Panc1 (cell line): Measurements from ENCODE around the gene TLK1. TPM values are rescaled to one million over a fixed set of nuclear protein-coding genes. Genes with fewer than 3 reads are reported as not detected.

Source experiments
- ATAC-seq: fragments of 200-7000 bp; cut with Tn5 transposase; 2 replicates; pipeline ENCODE4 v1.9.1; 2020; ENCODE audit warnings: mild to moderate bottlenecking, moderate library complexity
- BruUV-seq: library from RNA; stranded (reverse); fragments of 400-500 nt; replicated peaks from 2 replicates; lab custom pipeline; 2021; lab: Mats Ljungman, UMichigan
- CTCF ChIA-PET: fragments of 300-600 bp; sonication (Branson Sonifier 250); formaldehyde crosslinking; loops from one replicate; lab custom pipeline; 2022; ENCODE audit warnings: antibody characterized with exemption; lab: Charles Lee
- POLR2A ChIA-PET: fragments of 300-600 bp; sonication (Branson Sonifier 250); formaldehyde crosslinking; loops from one replicate; lab custom pipeline; 2022; ENCODE audit warnings: antibody characterized with exemption; lab: Charles Lee
- DNase-seq: peaks from one replicate; pipeline ENCODE4 v3.0.0-alpha.2; 2010; ENCODE audit warnings: low read depth, low spot score
- H3K27ac ChIP-seq: 2 replicates; pipeline ENCODE4 v1.5.1; 2011; ENCODE audit warnings: mild to moderate bottlenecking, low read length, inconsistent platforms
- H3K27me3 ChIP-seq: fragments of 200-500 bp; sonication (Bioruptor generic); 2 replicates; pipeline ENCODE4 v1.6.0; 2014; ENCODE audit warnings: low read length, inconsistent platforms; ENCODE audit not compliant: control insufficient read depth, insufficient read depth
- H3K36me3 ChIP-seq: fragments of 200-500 bp; sonication (Bioruptor generic); 2 replicates; pipeline ENCODE4 v1.5.1; 2014; ENCODE audit warnings: inconsistent platforms, mild to moderate bottlenecking, low read length, moderate library complexity; ENCODE audit not compliant: control insufficient read depth, insufficient read depth
- H3K4me1 ChIP-seq: 2 replicates; pipeline ENCODE4 v1.5.1; 2011; ENCODE audit warnings: inconsistent platforms, mild to moderate bottlenecking, low read length, moderate library complexity; ENCODE audit not compliant: control insufficient read depth, insufficient read depth
- H3K4me3 ChIP-seq, 2 experiments: 2 replicates each; pipeline ENCODE4 v1.5.1; 2011 to 2012; ENCODE audit warnings: low read depth in 2 of 2, low read length in 2 of 2, mild to moderate bottlenecking in 2 of 2, inconsistent platforms in 1 of 2, moderate library complexity in 1 of 2
- H3K9me3 ChIP-seq: fragments of 200-500 bp; sonication (Bioruptor generic); 2 replicates; pipeline ENCODE4 v1.5.1; 2014; ENCODE audit warnings: low read depth, mild to moderate bottlenecking, inconsistent platforms, low read length, moderate library complexity; ENCODE audit not compliant: control insufficient read depth, insufficient read depth
- POLR2AphosphoS5 ChIP-seq: IDR thresholded peaks from 2 replicates; pipeline ENCODE4 v1.6.1; 2012; ENCODE audit warnings: mild to moderate bottlenecking, low read depth, low read length, moderate library complexity
- REST ChIP-seq, 2 experiments: IDR thresholded peaks; 2 replicates each; pipeline ENCODE4 v1.6.1; 2011 to 2012; ENCODE audit warnings: low read depth in 2 of 2, control low read depth in 1 of 2, low read length in 1 of 2, mild to moderate bottlenecking in 1 of 2, moderate library complexity in 1 of 2; ENCODE audit not compliant: insufficient read depth in 1 of 2
- SIN3A ChIP-seq: IDR thresholded peaks from 2 replicates; pipeline ENCODE4 v1.6.1; 2012; ENCODE audit warnings: low read depth, mild to moderate bottlenecking, low read length, moderate library complexity, borderline replicate concordance; ENCODE audit not compliant: insufficient read depth
- TCF7L2 ChIP-seq: IDR thresholded peaks from 2 replicates; pipeline ENCODE4 v1.6.1; 2011; ENCODE audit warnings: mild to moderate bottlenecking, low read depth, low read length, inconsistent platforms
- in situ Hi-C: cut with HindIII; loops from 2 replicates; pipeline ENCODE4 v1.10.0; 2016; ENCODE audit warnings: low sequenced_read_pairs, low pct_unique_long_range_greater_than_20kb
- intact Hi-C: fragments of 100-400 bp; cut with micrococcal nuclease; formaldehyde crosslinking; loops from one replicate; pipeline ENCODE4 v1.10.0; 2022; ENCODE audit not compliant: unreplicated experiment
- total RNA-seq: library from RNA; stranded (reverse); gene quantifications from one replicate; pipeline ENCODE4 v1.2.1, GENCODE V29; 2021; ENCODE audit not compliant: unreplicated experiment
- TF ChIP-seq, protein P1 (sequence below): fragments of 450-650 bp; IDR thresholded peaks from 2 replicates; pipeline ENCODE4 v1.5.1; 2017; ENCODE audit warnings: mild to moderate bottlenecking

The TLK1 gene
- total RNA-seq, 1 experiment from 2014 or later: 92.9 TPM

DNA sequence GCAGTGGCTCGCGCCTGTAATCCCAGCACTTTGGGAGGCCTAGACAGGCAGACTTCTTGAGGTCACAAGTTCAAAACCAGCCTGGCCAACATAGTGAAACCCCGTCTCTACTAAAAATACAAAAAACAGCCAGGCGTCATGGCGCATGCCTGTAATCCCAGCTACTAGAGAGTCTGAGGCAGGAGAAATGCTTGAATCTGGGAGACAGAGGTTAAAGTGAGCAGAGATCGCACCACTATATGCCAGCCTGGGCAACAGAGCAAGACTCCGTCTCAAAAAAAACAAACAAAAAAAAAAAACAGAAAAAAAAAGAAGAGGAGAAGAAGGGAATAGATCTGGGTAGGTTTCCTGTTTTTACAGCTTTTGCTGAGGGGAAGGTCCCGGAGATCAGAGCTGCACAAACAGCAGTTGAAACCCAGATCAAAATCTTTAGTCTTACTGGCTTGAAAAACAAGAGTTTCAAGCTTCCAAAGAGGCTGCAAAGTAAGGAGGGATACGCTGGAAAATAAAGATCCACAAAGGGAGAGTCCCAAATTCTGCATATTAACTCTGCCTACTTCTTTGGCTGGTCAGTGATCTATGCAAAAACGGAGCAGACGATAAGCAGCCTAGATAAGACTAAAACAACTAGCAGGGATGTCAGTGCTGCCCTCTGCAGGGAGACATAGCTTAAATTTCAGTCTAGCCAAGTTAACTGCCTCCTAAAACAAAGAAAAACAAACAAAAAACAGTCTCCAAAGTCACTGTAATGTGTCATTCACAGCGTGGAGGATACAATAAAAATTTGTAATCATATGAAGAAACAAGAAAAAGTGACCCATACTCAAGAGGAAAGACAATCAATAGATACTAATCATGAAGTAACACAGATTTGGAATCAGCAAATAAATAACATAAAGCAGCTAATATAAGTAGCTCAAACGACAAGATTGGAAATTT lies 74.1 kb downstream of the TLK1 start:
- CTCF ChIA-PET: interaction anchor here (0.6 to 0.7 kb wide), 2 partner anchors 119 to 196 kb away, joined by 3 read pairs; no protein-coding TSS in a partner anchor
- H3K36me3 ChIP-seq: no peaks in the 10 kb centered on the region; the same call in 1 of the 2 replicates
- DNase-seq (peak; percentile 13), ATAC-seq (peak; percentile 80; the same call in 1 of the 2 replicates)
- peaks cover 15% of the 10 kb centered on the region; the same call in 1 of the 2 replicates for H3K4me1 ChIP-seq
- no peak overlapping the region for H3K27ac ChIP-seq
- H3K27me3 ChIP-seq: no peaks in the 10 kb centered on the region
- intact Hi-C loops: no loop called here
- H3K4me3 ChIP-seq: no peak overlapping the region
- no TSS peak for BruUV-seq
- H3K9me3 ChIP-seq: no peaks in the 10 kb centered on the region
- in situ Hi-C loops: no loop called here
- POLR2A ChIA-PET: interaction anchor here (0.6 kb wide), 1 partner anchor 92 kb away, joined by 4 read pairs; no protein-coding TSS in a partner anchor
- no peak for TF ChIP-seq POLR2AphosphoS5
- TF ChIP-seq, protein P1, sequence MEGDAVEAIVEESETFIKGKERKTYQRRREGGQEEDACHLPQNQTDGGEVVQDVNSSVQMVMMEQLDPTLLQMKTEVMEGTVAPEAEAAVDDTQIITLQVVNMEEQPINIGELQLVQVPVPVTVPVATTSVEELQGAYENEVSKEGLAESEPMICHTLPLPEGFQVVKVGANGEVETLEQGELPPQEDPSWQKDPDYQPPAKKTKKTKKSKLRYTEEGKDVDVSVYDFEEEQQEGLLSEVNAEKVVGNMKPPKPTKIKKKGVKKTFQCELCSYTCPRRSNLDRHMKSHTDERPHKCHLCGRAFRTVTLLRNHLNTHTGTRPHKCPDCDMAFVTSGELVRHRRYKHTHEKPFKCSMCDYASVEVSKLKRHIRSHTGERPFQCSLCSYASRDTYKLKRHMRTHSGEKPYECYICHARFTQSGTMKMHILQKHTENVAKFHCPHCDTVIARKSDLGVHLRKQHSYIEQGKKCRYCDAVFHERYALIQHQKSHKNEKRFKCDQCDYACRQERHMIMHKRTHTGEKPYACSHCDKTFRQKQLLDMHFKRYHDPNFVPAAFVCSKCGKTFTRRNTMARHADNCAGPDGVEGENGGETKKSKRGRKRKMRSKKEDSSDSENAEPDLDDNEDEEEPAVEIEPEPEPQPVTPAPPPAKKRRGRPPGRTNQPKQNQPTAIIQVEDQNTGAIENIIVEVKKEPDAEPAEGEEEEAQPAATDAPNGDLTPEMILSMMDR: peak; percentile 83

DNA sequence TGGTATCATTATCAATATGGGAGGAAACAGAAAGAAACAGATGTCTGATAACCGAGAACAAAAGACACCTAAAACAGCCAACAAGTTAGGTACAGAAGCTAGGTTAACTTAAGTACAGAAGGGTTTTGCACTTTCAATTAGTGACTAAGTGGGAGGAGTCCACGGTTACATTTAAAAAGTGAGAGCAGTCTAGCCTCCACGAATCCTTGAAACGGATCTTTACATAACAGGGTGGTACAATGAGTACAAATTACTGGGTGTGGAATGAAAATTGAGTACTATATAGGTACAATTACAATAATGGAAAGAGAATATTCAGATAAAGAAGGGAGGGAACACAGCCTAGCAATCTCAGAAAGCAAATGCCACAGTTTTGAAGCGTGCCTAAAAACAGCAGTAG lies 76.6 kb downstream of the TLK1 start:
- in situ Hi-C loops: no loop called here
- Histone ChIP-seq H3K9me3 (no peaks in the 10 kb centered on the region), H3K27ac (no peak overlapping the region), H3K36me3 (peaks cover 2% of the 10 kb centered on the region; the same call in 1 of the 2 replicates), H3K27me3 (no peaks in the 10 kb centered on the region), H3K4me1 (peaks cover 15% of the 10 kb centered on the region; the same call in 1 of the 2 replicates), H3K4me3 (no peak overlapping the region)
- DNase-seq (no peak), ATAC-seq (no peak)
- no peak for TF ChIP-seq SIN3A
- TF ChIP-seq POLR2AphosphoS5: no peak
- no peak for TF ChIP-seq REST (IDR thresholded peaks at IDR 0.05; ENCODE audit: insufficient read depth in 1 of 2, low read depth in 2 of 2, low read length in 1 of 2)
- TF ChIP-seq, protein P1: no peak
- TF ChIP-seq TCF7L2: no peak
- BruUV-seq: no TSS peak
- intact Hi-C loops: no loop called here
- CTCF ChIA-PET: no interaction called here
- POLR2A ChIA-PET: no interaction called here
